Aortic smooth muscle cell (primary cell): Measurements from ENCODE around the gene CLCF1. TPM values are rescaled to one million over a fixed set of nuclear protein-coding genes. Genes with fewer than 3 reads are reported as not detected.

Experiments
- total RNA-seq: library from RNA; depleted of rRNA; stranded (reverse); fragments of >200 nt; gene quantifications from 2 replicates; pipeline ENCODE4 v1.2.3, GENCODE V29; 2014

CLCF1 gene
- total RNA-seq = 4.7 and 7.7 TPM in 2 replicates

GRCh38 chr11:67372993-67373647, at the start of gene CLCF1:
CLCF1 (minus strand) TSS chr11:67373598; CDS start chr11:67373539, 59 bp downstream.

GRCh38 chr11:67415501-67416304, 42.3 kb upstream of the CLCF1 start, which contains the start of gene CARNS1:
CARNS1 (plus strand) TSS chr11:67415678; CDS start chr11:67416200, 522 bp downstream.

GRCh38 chr11:67401495-67402191, 28.2 kb upstream of the CLCF1 start, which contains the start of gene PPP1CA:
PPP1CA (minus strand) TSS chr11:67401858; CDS start chr11:67401782, 76 bp downstream.

GRCh38 chr11:67391304-67392182, 18.1 kb upstream of the CLCF1 start, which contains the start of gene RAD9A:
RAD9A (plus strand) TSS chr11:67391986; CDS start chr11:67392045, 59 bp downstream.

GRCh38 chr11:67353317-67354074, 19.9 kb downstream of the CLCF1 start, which contains the start of gene POLD4:
POLD4 (minus strand) TSS chr11:67353546; CDS start chr11:67353399, 147 bp downstream.

Other genes starting within 250 kb of the CLCF1 start
- 26.0 and 31.7 TPM in 2 replicates for gene GRK2, start 107.1 kb downstream of the CLCF1 start, total RNA-seq
- gene ANKRD13D, start 84.3 kb downstream of the CLCF1 start, total RNA-seq = 46.2 and 58.3 TPM in 2 replicates
- gene SSH3, start 70.1 kb downstream of the CLCF1 start, total RNA-seq = 8.9 and 11.1 TPM in 2 replicates
- 38.7 and 39.3 TPM in 2 replicates for gene POLD4, start 20.1 kb downstream of the CLCF1 start, total RNA-seq
- 5.2 and 5.8 TPM in 2 replicates for gene RAD9A, start 18.4 kb upstream of the CLCF1 start, total RNA-seq
- gene PPP1CA, start 28.3 kb upstream of the CLCF1 start, total RNA-seq = 146 and 165 TPM in 2 replicates
- gene TBC1D10C, start 30.5 kb upstream of the CLCF1 start, total RNA-seq = not detected in 2 replicates
- gene CARNS1, start 42.1 kb upstream of the CLCF1 start, total RNA-seq = 0.13 and 0.75 TPM in 2 replicates
- gene RPS6KB2, start 54.9 kb upstream of the CLCF1 start, total RNA-seq = 42.8 and 53.8 TPM in 2 replicates
- gene PTPRCAP, start 64.1 kb upstream of the CLCF1 start, total RNA-seq = 0.25 and 0.26 TPM in 2 replicates
- gene CORO1B, start 69.9 kb upstream of the CLCF1 start, total RNA-seq = 128 and 130 TPM in 2 replicates
- not detected in 2 replicates for gene GPR152, start 79.1 kb upstream of the CLCF1 start, total RNA-seq
- gene CABP4, start 81.8 kb upstream of the CLCF1 start, total RNA-seq = 0.19 and 0.26 TPM in 2 replicates
- 20.5 and 21.1 TPM in 2 replicates for gene TMEM134, start 95.7 kb upstream of the CLCF1 start, total RNA-seq
- gene AIP, start 109.4 kb upstream of the CLCF1 start, total RNA-seq = 87.0 and 102 TPM in 2 replicates
- 28.8 and 41.4 TPM in 2 replicates for gene PITPNM1, start 131.8 kb upstream of the CLCF1 start, total RNA-seq
- 15.4 and 16.2 TPM in 2 replicates for gene CDK2AP2, start 134.6 kb upstream of the CLCF1 start, total RNA-seq
- not detected in 2 replicates for gene CABP2, start 149.8 kb upstream of the CLCF1 start, total RNA-seq
- gene GSTP1, start 210.2 kb upstream of the CLCF1 start, total RNA-seq = 1,013 and 1,126 TPM in 2 replicates
- 164 and 209 TPM in 2 replicates for gene NDUFV1, start 233.3 kb upstream of the CLCF1 start, total RNA-seq